Stimulated activated CD8-positive, alpha-beta memory T cell treated with anti-CD3 and anti-CD28 coated beads, Interleukin-12 subunit alpha, Interleukin-12 subunit beta, amount 100 ng/mL, for 24 hours (primary cell): ENCODE measurements around the gene B4GALNT3.

Experiments used
- DNase-seq: peaks from one replicate; pipeline ENCODE4 v3.0.0-alpha.2; 2020; ENCODE audit errors: extremely low read depth

Gene B4GALNT3

DNA sequence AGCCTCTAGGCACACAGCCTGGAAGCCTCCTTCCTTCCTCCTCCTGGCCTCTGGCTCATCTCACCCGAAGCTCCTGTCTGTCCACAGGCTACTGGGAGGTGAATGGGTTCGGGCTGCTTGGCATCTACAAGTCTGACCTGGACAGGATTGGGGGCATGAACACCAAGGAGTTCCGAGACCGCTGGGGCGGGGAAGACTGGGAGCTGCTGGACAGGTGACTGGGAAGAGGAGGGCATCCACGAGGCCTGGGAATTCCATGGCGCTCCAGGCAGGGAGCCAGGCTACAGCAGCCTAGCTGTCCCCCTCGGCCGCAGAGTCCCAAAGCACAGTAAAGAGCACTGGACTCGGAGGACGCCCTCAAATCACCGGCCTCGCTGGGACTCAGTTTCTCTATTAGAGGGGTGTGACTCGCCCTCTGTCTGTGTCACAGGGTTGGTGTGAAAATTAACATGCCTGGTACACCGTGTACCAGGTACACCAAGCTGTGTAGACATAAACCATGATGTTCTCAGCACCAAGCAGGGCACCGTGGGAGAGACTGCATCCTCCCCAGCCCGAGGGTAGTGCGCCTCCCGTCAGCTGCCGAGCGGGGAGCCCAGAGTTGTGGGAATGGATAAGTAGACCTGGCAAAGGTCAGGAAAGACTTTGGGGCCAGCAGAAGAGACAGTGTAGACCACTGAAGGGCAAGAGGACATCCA is 99.6 kb downstream of the B4GALNT3 start:
- DNase-seq, result no peak

DNA sequence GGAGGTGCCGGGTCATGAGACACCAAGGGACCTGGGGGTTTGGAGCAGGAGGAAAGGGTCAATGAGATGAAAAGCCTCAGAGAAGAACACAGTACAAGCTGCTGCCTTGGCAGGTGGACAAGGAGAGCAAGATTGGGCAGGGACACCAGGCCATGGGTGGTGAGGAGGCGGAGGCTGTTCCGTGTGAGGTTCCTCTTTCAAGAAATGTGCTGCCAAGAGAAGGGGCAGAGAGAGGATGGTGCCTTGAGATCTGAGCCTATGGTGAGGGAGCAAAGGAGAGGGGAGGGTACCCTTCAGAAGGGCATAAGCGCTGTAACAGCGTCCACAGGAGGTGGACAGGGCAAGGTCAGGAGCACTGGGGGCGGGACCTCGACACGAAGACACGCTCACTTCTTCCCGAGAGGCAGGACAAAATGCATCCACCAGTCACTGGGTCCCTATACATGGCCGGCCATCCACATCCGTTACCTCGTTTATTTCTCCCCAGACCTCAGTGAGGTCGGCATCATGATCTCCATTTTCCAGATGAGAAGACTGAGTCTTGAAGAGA is 100.2 kb downstream of the B4GALNT3 start:
- no peak for DNase-seq

DNA sequence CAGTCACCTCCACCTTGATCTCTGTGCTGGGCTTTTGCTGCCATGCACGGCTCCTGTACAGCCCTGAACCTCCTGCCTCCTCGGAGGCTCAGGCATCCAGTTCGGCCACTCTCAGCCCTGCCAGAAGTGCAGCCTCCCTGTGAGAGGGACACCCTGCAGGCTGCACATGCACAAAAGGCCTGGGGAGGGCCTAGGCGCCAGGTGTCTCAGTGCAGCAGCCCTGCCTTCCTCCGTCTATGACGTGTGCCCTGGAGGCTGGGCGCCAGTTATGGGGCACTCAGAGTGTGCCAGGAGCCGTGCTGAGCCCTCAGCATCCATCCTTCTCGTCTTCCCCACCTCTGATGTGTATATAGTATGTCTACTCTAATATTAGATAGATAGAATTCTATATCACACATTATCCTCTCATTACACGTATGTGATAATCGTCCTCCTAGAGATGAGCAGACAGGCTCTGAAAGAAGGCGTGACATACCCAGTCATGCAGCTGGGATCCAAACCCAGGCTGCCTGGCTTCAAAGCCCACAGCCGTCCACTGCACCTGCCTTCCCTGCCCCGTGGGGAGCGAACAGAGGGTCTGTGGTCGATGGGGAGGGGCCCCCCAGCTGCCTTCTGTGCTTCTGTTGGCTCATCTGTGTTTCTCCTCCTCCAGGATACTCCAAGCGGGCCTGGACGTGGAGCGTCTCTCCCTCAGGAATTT is 101.1 kb downstream of the B4GALNT3 start:
- DNase-seq, result no peak

DNA sequence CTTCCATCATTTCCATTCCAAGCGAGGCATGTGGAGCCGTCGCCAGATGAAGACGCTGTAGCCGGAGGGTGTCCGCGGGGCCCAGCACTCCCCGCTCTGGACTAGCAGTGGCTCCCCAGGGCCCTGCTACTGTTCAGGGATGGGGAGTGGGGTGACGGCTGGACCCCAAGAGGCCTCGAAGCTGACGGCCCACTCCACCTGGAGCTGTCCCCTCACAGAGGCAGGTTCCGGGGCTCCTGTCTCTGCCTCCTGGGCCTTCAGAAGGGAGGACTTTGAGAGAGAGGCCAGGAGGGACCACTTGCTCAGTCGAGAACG is 101.6 kb downstream of the B4GALNT3 start:
- DNase-seq, result no peak

DNA sequence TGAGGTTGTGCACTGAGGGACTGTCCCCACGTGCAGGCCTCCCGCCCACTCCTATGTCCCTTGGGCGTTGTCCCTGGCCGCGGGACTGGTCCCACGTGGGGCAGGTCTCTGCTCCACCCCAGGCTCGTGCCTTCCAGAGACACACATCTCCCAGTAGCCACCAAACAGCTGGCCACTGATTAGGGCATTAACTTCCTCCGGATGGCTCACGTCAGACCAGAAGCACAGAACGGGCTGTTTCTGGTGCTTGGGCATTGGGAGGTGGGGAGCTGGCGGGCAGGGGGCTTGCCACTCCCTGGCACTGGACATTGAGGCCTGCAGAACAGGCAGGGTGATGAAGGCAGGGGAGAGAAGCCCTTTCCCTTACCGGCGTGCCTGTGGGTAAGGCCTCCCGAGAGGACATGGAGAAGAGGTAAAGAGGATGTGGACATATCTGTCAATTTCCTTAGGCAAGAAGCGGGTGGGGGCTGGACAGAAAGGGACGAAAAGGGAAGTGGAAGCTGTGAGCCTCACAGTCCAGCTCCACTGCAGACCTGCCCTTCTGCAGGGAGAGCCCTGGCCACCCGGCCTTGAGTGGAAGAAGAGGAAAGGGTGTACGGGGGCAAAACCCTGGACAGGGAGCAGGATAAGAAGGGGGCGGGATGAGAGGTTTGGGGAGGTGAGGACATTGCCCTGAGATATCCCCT is 102.3 kb downstream of the B4GALNT3 start:
- no peak for DNase-seq

DNA sequence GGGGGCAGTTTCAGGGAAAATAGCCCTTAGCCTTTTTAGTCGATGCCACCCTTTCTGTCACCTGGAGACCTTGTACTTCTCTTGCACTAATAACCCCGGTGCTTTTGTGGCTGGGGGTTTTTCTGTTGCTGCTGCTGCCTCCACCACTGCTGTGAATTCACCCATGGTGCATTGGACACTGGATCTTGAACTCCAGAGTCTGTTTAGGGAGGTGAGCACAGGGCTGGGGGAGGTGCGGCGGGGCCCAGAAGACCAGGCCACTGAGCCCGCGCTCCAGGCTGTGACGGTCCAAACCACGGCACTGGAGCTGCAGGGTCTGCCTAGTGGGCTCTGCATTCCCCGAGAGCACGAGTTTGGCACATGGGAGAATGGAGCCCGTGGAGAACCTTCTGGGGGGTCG is 102.9 kb downstream of the B4GALNT3 start:
- no peak for DNase-seq

DNA sequence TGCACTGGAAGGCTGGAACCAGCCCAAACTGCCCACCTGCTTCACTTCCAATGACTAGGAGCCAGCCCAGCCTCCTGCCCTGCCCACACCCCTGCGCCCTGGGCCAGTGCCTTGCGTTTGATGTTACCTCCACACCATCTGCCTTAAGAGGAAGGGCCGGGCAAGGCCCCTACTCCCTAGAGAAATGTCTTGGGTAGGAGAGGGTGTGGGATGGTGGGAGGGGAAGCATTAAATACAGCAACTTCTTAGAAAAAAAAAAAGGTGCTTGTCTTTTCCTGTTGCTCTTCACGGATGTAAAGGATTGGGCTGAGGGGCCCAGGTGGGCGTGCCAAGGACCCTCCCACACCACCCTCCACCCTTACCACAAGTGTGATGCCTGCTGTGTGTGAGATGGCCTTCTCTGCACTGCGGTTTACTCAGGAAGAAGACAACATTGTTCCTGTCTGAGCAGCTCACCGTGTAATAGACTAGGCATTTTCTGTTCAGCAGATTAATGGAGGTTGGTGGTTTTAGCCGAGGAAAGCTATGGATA is 103.6 kb downstream of the B4GALNT3 start:
- no peak for DNase-seq

DNA sequence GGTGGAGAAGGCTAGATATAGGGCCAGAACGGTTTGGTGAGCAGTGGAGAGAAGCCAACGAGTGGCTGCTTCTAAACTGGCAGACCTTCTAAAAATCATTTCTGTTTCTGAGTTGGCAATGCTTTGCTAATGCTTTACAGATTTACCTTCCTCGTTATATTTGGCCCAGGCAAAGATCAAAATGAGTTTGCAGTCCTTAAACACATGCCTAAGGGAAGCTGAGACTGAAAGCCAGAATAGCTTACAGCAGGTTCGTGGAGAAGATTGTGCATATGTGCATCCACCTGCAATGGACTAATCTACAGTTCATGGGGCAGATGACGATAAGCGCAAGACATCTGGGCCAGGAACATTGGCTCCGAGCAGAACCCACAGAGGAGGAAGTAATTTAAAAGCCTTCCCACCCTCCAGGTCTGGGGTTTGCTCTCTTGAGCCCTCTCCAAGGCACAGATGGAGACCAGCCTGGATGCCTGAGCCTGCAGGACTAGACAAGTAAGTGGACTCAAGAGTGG is 104.1 kb downstream of the B4GALNT3 start:
- DNase-seq, result no peak

DNA sequence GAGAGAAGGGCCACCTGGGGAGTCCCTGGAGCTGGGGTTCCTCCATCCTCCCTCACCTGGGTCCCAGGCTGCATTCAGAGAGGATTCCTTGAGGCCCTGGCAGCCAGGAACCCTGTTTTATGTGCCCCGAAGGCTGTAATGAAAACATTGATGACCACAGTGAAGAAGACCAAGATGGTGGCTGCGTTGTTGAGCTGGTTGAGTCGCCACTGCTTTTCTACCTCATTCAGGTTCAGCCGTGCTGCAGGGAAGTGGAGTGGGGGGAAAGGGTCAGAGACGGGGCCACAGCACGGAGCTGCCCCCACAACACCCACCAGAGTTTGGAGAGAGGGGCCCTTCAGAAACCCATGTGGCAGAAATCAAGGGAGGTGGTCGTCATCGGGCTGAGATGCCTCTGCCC is 105.4 kb downstream of the B4GALNT3 start:
- DNase-seq, result no peak

DNA sequence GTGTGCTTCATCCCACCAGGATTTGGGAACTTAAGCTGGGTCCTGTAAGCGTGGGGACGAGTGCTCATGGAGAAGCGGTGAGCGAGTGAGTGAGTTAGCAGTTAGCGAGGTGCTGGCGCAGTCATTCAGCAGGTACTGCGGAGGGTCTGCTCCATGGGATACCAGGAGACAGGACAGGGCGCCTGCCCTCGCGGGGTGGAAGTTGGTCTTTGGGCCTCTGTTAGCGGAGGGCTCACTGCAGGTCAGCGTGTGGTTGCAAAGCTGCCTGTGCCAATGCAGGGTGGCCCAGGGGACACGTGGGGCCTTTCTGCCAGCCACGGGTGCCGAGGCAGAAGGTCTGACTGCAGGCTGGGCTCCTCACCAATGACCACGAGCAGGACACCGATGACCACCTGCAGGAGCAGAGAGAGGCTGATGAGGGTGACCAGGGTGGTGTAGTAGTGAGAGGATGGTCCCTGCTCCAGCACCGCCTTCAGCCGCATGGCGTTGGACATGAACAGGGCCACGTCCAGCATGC is 105.9 kb downstream of the B4GALNT3 start:
- no peak for DNase-seq

DNA sequence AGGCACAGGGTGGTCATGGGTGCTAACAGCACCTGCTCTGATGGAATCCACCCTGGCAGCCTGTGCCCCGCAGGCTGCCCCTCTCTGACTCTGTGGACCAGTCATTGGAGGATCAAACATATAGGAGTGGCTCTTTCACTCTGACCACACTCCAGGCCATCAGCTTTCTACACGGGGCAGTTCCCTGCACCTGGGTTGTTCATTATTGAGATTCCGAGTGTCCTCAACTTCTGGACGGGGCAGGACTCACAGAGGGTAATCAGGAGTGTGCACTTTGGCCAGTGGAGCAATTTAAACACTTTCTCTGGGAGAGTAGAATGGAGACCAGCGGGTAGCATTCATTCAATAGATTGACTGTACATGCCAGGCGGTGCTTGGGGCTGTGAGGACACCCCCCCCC is 108.7 kb downstream of the B4GALNT3 start:
- DNase-seq, result no peak

DNA sequence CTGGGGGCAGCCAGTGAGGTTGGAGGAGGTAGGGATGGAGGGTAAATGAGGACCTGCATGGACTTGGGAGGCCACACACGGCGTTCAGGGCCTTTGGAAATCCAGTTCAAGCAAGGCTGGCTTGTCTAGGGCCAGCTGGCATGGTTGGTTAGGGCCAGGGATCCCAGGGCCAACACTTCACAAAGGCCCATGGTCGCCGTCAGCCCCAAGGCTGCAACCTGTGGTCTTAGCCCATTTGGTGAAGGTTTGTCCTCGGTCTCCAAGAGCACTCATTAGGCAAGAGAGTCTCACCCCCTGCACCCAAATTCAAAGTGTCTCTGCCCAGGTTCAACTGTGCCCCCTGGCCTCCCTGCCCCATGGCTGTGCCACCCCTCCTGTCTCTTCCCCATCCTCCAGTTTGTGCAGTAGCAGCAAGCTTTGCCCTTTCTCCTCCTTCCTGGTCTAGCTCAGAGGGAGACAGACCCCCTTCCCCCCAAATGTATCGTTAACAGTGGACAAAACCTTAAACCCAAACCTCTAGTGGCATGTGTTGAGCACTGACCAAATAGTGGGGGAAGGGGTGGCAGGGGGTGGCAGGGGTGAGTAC is 109.4 kb downstream of the B4GALNT3 start:
- DNase-seq, result no peak

DNA sequence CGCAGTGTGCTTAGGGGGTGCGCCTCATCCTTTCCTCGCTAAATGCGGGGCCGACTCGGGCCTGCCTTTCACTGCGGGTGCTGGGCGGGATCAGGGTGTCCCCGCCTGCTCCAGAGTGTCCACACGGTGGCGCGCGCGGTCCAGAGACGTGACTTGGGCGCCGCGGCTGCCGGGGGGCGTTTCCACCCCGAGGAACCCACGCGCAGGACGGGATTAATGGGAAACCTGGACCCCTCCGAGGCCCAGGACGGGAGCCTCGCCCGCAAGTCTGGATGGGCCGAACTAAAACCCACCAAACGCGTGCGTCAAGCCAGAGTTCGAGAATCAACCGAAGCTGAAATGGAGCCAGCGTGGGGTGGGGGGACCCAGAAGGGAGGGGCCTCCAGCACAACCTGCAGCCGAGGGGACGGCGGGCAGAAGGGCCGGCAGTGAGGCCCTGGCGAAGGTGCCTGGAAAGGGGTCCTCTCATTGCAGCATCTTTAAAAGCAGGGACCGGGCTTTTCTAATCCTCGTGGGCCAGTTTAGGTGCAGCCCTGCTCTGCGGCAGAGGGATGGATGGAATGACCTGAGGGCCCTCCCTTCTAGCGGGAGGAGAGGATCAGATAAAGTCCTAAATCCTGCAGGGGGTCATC is 110.2 kb downstream of the B4GALNT3 start:
- peak; percentile 53 for DNase-seq

DNA sequence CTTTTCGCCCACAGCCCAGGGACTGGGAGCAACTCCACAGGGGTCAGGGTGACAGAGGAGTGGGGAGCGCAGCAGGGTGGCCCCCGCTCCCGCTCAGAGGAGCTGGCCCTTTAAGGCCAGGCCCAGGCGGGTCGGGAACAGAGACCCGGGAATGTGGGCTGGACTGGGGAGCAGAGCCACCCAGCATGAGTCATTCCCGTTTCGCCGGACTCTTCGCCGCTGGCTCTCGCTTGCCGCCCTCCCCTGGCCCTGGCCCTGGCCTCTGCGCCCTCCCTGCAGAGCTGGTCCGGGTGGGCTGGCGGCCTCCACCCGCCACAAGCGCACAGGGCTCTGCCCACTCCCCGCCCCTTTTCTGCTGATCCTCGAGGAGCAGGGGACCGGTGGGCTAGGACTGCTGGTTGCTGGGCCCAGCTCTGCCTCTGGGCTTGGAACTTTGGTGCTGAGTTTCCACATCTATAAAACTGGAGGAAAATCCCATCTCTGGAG is 110.7 kb downstream of the B4GALNT3 start:
- no peak for DNase-seq

DNA sequence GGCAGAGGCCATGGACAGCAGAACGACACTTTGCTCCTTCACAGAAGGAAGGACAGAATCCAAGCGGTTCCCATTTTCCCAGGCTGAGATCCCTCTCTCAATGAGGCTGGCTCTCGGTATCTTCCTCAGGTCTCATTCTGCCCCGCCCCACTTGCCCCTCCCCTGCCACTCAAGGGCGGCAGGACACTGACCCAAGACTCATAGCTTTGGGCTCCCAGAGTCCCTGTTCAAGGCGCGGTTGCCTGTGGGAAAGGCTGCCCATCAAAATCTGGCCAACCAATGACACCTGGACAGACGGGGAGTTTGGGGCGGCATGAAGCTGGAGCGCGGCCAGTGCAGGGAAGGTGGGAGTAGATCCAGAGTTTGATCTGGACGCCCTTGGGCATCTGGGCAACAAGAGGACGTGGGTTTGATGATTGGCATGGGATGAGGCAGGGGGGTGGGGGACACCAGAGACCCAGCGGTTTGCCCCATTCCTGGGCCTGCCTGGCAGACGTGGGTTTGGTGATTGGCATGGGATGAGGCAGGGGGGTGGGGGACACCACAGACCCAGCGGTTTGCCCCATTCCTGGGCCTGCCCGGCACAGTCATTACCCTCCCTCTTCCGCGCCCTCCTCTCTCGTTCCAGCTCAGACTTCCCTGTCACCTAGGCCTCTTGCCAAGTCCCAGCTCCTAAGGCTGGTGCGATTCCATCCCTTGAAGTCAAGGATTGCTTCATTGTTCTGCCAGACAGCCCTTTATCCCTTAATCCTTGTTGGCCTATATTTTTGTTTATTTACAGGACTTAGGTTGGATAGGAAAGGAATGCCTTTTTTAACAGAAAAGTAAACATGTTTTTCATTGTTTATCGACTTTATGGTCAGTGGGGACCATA is 111.4 kb downstream of the B4GALNT3 start:
- no peak for DNase-seq

DNA sequence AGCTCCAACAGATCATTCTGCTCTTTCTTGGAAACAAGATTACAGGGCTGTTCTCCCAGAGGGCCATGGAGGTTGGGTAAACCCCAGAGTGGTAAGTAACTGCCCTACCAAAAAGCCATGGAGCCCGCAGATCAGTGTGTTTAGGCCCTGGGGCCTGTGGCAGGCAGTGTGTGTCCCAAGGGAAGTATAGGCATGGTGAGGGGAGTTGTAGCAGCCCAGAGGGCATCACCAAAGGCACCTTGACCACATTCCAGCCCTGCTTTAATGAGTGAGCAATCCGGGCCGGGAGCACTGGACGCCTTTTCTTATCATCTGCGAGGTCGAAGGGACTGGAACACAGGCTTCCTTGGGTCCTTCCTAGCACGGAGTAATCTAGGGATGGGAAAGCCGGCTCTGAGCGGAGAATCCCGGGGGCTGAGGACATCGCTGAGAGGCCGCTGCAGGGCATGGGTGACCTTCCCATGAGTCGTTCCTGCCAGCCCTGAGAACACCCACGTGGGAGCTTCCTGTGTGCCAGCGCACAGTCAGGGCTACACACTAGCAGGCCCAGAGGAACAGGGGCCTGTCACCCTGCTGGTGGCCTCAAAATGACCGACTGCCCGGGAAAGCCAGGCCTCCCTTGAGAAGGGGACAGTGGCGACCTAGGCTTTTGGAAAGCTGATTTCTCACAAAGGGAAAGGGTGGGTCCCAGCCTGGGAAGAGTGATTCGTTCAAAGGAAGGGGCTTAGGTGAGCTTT is 112.2 kb downstream of the B4GALNT3 start:
- DNase-seq, result no peak

DNA sequence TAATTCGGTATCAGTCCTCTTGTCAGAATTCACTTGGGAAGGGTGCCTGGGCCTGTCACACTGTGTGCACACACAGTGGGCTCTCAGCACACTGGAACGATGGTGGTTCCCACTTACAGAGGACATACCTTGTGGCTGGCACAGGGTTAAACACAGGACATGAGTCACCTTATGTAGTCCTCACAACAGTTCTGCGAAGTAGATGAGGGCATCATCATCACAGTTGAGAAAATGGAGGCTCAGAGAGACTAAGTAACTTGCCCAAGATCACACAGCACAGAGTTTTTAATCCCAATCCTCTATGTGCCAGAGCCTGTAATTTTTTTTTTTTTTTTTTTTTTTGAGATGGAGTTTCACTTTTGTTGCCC is 112.8 kb downstream of the B4GALNT3 start:
- no peak for DNase-seq

DNA sequence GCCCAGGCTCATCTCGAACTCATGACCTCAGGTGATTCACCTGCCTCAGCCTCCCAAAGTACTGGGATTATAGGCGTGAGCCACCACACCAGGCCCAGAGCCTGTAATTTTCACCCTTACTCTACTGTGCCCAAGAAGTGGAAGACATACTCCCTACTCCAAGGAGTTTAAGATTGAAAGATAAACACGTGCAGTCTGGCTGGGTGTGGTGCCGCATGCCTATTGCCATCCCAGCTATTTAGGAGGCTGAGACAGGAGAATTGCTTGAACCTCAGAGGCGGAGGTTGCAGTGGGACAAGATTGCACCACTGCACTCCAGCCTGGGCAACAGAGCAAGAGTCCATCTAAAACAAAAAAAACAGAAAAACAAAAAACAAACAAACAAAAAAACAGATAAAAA is 113.5 kb downstream of the B4GALNT3 start:
- DNase-seq, result no peak

DNA sequence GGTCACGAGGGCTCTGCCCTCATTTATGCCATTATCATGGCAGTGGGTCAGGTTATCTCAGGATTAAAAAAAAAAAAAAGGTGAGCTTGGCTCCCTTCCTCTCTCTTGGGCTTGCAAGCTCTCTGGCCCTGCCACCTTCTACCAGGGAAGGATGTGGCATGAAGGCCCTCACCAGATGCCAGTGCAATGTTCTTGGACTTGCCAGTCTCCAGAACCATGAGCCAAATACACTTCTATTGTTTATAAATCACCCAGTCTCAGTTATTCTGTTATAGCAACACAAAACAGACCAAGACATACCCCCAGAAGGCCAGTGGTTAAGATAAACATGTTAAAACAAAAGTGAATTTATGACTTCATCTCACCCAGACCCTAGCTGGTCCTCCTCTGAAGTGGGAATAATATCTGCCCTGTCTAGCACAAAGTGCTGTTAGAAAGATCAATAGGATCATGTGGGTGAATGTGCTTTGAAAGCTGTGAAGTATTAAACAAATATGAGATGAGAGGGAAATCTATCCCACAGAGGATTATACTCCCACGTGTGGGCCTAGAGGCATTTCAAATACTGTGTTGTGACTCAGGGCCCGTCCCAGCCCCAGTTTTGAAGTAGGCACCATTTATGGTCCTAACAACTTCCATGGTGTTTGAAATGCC is 114.9 kb downstream of the B4GALNT3 start:
- no peak for DNase-seq
